Heart left ventricle (tissue), 13 donors: ENCODE measurements around the gene SLC22A9.
"Not testable (repeated sequence)": the region's sequence is repeated elsewhere in the genome, so short reads cannot be mapped to it uniquely, and the experiment has no call there.

ENCODE experiments used
- CTCF ChIP-seq, 12 donors: fragments of 200-600 bp; sonication (generic) in 4 of 12; IDR thresholded peaks; one replicate each; pipeline versions ENCODE4 v1.5.0 to v1.8.0; 2018 to 2022; ENCODE audit warnings: antibody characterized with exemption in 12 of 12, mild to moderate bottlenecking in 5 of 12
- POLR2A ChIP-seq, 2 donors: fragments of 450-650 bp; IDR thresholded peaks; one replicate each; pipeline ENCODE4 v1.6.1; 2017; ENCODE audit warnings: antibody characterized with exemption in 2 of 2, mild to moderate bottlenecking in 2 of 2, moderate library complexity in 2 of 2
- donor health status: ischemic (EF 13 %, LVEDD 7.1; RV severe dilation, severe dysfunction).
- donor health status: DM: no; HTN: yes; CAD: no.
- donor health status: DM: no; HTN: no; CAD: no.
- donor health status: ischemic (EF 25% LVEDD 6.9; RV normal size, moderate dysfunction).
- donor health status: ischemic (EF 25% LVEDD 5.7; RV mildly dilated, moderate dysfunction).
- donor health status: ischemic (EF 35%, LVEDD 5.7; RV mildly dilated, moderate dysfunction).
- donor health status: nonischemic (EF 11% LVEDD 7.7; RV severe dilation, severe dysfunction).
- donor health status: DM: yes; HTN: yes; CAD: no.
- donor health status: PGD.
- donor health status: ischemic (EF 29% LVEDD 5.4; RV normal size, mild dysfunction).
- donor health status: nonischemic (EF 23%, LVEDD 6.1; RV moderate dilation, normal function).

- not testable (repeated sequence) for TF ChIP-seq POLR2A, CTCF (IDR thresholded peaks at IDR 0.05)
Measured at GRCh38 chr11:63335089-63335488, 34.5 kb upstream of the SLC22A9 start.
